CD4-positive, alpha-beta T cell treated with Interleukin-10 for 1 hour (primary cell): ENCODE measurements around the gene MVD.

Experiments used
- DNase-seq: peaks from one replicate; pipeline ENCODE4 v3.0.0-alpha.2; 2020

The MVD gene, protein sequence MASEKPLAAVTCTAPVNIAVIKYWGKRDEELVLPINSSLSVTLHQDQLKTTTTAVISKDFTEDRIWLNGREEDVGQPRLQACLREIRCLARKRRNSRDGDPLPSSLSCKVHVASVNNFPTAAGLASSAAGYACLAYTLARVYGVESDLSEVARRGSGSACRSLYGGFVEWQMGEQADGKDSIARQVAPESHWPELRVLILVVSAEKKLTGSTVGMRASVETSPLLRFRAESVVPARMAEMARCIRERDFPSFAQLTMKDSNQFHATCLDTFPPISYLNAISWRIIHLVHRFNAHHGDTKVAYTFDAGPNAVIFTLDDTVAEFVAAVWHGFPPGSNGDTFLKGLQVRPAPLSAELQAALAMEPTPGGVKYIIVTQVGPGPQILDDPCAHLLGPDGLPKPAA

DNA sequence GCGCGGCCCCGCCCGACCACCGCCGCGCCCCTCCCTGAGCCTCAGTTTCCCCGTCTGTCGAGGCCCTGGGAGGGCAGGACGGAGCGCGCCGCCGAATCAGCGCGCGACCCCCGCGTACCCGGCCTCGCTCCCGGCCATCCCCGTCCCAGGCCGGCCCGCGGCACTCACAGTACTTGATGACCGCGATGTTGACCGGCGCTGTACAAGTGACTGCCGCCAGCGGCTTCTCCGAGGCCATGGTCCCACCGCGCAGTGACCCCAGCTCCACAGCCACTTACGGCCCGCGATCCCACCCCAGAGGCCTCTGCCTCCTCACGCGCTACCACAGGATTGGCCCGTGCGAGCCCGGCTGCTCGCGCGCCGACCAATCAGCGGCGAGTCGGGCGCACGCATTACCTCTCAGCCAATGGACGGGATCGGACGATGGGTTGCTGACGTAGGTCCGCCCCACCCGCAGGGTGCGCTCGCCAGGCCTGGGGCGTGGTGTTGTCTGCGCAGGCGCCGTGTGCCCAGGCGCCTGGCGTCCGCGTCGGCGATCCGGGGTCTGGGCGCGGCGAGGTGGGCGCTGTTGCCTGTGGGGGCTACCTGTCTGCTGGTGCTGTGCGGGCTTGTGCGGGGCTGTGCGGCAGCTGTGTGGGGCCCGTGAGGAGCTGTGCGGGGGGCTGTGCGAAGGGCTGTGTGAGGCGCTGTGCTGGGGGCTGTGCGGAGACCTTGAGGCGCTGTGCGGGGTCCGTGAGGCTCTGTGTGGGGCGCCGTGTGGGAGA is at the start of gene MVD:
MVD (minus strand) TSS at position 249 of the 764 bp plus-strand sequence; CDS start at position 238, 11 bp downstream.
- DNase-seq: peak; percentile 96

DNA sequence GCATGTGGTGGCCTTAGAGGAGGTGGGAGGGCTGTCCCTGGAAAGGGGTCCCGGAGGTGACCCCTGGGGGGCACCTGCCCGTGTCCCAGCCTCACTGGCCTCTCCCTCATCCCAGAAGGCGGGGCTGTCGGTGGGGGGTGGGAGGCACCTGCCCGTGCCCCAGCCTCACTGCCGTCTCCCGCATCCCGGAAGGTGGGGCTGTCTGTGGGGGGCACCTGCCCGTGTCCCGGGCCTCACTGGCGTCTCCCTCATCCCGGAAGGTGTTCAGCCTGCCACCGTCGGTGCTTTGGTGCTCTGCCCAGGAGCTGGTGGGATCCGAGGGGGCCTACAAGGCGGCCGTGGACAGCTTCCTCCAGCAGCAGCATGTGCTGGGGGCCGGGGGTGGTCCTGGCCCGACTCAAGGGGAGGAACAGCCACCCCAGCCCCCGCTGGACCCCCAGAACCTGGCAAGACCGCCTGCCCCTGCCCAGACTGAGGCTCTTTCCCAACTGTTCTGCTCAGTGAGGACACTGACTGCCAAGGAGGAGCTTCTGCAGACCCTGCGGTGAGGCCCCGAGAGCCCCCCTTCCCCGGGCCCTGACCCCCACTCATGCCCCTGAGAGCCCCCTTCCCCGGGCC is 49.6 kb upstream of the MVD start:
- no peak for DNase-seq

DNA sequence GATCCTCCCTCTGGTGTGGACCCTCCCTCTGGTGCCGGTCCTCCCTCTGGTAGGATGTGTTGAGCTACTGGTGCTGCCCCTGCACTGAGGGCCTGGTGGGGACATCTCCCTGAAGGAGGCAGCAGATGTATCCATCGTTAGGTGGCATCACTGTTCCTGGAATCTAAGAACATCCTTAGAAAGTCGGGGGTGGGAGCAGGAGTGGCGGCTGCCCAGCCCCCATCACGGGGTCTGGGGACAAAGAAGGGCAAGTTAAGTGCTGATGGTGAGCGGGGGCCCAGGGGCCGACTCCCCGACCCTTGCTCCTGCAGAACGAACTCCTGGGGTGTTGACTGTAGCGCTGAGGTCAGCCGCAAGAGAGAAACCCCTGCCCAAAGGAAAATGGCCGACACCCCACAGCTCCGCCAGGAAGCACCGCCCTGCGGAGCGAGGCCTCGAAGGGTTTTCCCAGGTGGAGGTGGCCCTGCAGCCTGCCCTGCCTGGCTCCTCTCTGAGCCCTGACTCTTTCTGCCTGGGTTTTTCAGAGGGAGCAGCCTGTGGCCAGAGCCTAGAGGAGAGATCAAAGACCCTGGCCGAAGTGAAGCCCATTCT is 49.0 kb upstream of the MVD start:
- DNase-seq: no peak

DNA sequence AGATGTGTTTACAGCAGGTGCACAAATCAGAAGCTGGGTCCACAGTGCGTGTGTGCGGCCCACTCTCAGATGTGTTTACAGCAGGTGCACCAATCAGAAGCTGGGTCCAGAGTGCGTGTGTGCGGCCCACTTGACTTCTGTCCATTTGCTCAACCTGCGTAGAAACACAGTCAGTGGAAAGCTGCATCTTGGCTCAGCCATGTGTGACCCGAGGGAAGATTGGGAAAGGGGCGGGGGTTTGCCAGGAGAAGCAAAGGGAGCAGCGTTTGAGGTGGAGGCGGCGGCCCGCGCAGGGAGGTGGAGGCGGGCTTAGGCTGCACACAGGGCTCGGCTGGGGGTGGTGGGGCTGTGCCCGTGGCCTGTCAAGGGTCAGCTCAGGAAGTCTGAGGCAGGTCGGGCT is 47.7 kb upstream of the MVD start:
- DNase-seq: no peak

DNA sequence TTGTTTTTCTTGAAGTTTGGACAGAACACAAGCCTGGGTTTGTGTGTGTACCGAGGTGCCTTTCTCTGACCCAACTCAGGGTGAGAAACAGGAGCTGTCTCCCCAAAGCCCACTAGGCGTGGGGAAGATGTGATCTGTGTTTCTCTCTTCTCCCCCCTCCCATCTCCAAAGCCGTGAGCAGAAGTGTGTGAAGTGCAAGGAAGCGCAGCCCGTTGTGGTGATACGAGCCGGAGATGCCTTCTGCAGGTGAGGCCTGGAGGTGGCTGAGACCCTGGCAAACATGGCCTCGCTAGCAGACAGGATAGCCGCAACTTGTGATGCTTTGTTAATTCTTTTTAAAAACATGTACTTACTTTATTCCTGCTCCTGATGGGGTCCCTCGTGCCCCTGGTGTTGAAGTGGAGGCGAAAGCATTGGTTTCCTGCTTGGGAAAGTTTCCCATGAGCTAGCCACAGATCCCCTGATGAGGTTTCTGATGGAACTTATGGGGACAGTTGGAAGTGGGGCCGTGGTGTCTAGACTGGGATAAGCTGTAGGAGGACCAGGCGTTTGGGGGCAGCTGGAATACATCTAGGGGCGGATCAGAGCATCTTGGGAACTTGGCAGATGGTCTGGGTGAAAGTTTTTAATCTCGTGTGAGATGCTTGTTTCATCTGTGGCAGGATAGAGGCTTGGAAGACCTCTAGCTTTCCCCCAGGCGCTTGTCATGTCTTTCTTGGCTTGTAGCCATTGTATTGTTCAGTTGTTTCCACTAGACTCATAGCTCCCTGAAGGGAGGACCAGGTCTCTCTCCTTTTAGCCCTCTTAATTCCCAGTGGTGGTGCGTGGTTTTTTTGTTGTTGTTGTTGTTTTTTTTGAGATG is 44.3 kb upstream of the MVD start:
- no peak for DNase-seq

DNA sequence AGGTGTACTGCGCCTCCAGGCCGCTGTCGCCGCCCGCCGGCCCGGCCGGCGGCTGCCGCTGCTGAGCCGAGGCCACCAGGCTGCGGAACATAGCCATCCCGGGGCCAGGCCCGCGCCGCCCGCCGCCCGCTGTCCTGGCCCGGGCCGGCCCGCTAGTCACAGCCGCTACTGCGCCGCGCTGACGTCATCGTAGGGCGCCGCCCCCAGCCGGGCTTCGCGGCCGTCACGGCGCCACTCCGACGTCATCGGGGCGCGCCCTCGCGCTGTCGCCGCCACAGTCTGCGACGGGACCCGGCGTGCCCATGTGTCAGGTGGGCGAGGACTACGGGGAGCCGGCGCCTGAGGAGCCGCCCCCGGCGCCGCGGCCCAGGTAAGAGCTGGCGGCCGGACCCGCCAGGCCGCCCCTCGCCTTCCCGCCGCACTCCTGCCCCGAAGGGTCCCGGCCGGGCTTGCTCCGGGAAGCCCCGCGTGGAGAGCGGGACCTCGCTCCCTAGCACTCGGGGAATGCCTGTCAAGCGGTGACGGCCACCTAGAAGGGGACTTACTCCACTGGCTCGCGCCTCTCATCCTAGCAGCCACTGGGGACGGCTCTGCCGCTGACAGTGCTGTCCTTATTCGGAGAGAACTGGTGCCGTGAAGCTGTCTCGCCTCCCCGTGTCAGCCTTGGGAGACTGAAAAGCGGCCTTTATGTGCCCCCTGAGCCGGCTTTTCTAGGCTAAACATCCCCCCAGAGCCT is 43.5 kb upstream of the MVD start, which contains the start of the genes CTU2 and RNF166:
CTU2 (plus strand) TSS at position 275 of the 736 bp plus-strand sequence; CDS start at position 303, 28 bp downstream.
RNF166 (minus strand) TSS at position 180 of the 736 bp plus-strand sequence; CDS start at position 97, 83 bp downstream.
- peak; percentile 91 for DNase-seq

DNA sequence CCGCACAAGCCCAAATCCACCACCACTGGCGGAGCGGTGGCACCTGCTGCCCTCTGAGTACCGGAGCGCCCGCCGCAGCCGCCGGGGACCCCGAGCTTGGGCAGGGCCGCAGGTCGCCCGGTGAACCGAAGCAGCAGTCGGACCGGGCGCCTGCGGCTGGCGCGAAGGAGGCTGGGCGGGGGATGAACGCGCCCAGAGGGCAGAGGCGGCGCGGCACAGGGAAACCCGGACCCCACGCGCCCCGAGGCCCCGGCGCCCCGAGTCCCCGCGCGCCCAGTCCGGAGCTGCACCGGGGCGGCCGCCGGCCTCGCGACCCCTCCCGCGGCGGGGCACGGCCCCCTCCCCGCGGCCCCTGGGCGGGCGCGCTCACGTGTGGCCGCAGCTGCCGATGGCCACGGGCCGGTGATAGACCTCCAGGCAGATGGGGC is 42.9 kb upstream of the MVD start:
- DNase-seq: peak; percentile 20

DNA sequence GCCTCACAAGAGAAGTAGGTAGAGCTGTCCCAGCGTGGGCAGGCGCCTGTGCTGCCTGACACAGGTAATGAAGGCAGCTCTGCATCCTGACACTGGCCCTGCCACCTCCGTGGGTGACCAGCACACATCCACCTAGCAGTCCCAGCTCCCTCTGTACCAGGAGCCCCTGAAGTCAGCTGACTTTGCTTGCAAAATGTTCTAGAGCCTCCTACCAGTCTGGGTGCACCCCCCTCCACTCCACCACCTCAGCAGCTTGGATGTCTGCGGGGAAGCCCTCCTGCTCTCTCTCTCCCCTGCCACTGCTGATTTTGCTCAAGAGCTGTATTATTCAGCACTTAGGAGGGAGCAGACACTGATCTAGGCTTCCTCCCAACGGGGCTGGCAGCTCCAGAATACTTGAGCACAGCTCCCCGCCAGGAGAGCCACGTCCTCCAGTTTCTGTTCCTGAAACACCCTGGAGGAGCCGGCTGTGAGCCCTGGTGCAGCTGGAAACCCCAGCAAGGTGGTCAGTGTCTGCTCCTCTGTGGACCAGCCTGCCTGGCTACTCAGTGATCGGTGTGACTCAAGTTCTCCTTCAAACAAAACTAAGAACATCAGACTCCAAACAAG is 42.3 kb upstream of the MVD start:
- peak; percentile 38 for DNase-seq

DNA sequence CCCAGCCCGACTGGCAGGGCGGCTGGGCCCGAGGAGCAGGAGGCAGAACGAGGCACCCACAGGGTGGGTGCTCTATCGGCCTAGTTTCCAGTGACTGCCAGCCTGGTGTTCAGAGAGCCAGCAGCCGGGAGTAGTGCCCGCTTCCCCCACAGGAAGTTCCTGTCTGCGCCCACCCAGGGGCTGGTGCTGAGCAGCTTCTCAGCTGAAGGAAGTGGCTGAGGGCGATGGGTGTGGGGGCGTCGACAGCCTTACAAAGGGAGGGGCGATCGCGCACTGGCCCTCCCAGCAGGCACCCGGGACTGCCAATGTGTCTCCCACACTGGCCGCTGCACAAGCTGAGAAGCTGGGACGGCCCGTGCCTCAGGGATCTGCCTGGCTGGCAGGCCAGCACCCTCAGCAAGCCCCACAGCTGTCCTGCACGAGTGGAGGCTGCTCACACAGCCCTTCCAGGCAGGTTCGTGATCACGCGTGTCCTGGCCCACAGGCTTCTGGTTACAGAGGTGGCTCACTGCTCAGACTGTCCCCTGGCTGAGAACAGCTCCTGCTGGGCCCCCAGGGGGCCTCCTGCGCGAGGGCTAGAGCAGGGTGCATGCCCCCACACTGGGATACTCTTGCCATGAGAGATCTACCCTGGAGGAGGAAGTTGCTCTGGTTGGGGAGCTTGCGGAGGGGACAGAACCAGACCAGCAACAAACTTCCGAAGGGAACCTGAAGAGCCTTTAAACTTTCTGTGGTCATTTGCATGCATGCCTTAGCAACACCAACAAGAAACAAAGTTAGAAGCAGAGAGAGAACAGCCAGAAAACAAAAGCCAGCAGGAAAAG is 40.8 kb upstream of the MVD start:
- DNase-seq: peak; percentile 77

DNA sequence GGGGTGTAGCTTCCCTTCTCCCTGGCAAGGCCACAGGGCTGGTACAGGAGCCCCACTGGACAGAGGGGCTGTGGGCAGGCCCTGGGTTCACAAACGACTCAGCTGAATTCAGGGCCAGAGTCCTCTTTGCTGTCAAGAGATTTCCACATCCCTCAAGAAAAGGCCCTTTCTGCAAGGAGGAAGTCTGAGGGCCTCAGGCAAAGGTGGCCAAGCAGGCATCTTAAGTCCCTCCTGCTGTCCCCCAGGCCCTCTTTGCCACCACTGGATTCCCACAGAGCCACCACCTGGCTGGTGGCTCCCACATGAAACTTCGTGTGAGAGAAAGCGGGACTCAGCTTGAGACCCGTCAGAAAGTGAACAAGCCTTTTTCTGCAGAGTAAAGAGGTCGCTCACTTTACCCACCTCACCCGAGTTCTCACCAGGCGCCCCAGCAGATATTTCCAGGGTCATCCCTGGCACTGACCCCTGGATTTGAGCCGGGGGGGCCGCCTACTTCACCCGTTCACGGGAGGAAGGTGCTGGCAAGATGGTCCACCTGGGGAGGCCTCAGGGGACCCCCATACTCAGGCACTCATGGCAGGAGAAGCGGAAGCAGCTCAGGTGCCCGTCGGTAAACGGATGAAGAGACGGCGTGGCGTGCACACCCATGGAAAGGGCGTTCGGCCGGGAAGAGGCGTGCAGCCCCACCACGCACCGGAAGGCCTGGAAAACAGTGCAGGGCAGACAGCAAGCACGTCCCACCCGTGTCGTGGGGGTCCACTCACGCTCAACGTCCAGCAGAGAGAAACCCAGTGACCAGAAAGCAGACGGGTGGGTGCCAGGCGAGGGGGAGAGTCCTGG is 39.7 kb upstream of the MVD start:
- DNase-seq: no peak

DNA sequence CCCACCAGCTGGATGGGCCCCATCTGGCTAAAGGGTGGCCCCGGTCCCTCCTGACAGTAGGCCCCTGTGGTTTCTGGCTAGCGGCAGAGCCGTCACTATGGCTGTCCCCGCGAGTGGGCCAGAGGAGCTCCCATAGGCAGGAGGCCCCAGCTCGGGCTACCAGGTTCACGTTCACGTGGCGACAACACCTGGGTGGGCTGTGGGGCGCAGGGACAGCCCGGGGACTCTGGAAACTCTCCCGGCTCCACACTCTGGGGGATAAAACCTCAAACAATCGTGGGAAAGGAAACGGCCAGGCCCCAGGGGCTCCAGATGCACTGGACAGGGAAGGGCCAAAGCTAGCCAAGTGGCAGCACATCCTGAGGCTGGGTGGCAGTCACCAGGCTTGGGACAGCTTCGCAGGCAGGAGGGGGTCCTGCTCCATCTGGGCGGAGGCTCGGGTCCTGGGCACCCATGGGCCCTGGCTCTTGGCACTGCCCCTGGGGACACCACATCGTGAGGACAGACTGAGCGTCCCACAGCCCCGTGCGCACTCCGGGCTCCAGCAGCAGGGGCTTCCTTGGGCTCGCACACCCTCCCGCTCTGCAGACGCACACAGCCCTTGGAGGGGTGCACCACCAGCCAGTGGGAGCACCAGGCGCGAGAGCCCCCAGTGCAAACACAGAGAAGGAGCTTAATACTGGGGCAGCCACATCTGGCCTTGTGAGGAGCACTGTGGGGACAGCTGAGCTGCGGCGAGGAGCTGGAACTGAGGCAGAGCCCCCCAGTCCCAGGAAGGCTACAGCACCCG is 38.9 kb upstream of the MVD start:
- DNase-seq: peak; percentile 16

DNA sequence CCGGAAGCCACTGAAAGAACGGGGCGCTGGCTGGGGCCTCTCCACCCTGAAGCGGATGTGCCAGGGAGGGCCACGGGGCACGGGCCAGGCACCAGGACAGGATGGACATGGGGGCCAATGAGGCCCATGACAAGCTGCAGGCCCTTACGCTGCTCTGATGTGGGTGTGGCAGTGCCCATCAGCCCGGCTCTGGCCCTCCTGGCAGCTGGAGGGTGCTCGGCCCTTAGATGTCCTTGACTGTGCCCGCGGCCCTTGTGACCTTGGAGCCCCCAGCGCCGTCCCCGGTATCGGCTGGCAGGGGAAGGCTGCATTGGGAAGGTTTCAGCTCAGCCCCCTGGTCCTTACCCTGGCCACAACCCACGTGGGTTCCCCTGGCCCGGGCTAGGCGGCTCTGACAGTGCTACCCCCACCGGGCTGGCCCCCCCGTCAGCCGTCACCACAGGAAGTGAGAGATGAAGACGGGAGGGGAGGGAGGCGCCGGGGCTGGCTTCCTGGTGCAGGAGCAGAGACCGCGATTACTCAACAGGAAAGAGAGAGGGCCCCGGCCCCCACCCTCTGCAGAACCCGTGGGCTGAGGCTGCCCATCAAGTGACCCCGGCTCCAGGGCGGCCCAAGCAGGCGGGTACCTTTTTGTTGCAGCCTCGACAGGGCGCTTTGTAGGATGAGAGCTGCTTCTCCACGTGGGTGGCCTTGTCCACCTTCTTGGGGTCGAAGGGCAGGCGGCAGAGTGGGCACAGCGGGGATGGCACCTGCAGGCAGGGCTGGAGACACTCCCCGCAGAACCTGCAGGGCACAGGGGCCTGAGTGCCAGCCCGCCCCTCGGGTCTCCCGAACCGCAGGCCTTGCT is 38.0 kb upstream of the MVD start:
- DNase-seq: peak; percentile 94

DNA sequence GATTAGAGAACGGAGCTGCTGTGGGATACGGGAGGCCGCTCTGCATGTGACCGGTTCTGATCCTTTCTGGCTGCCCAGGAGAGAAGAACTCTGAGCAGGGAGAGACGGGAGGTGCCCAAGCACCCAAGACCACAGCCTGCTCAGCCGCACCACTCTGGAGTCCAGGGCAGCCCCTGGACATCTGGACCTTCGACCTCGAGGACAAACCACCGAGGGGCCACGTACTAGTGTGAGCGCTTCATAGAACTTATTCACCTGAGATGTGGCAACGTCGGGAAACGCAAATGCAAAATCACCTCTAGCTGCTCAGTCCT is 37.4 kb upstream of the MVD start:
- DNase-seq: no peak

DNA sequence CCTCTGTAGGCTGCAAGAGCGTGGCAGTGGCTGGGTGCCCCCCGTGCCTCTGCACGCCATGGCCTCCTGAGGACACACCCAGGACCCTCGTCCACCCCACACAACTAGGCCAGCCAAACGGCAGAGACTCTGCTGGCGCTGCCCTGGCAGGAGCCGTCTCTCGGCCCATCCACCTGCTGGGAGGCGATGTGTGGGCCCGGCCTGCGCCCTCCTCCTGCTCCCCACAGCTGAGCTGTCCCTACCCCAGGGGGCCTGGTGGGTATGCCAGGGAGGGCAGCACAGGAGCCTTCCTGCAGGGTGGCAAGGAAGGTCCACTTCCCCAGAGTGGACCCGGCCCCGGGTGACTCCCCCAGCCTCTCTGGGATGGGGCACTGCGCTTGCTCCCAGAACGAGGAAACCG is 36.3 kb upstream of the MVD start:
- DNase-seq: no peak

DNA sequence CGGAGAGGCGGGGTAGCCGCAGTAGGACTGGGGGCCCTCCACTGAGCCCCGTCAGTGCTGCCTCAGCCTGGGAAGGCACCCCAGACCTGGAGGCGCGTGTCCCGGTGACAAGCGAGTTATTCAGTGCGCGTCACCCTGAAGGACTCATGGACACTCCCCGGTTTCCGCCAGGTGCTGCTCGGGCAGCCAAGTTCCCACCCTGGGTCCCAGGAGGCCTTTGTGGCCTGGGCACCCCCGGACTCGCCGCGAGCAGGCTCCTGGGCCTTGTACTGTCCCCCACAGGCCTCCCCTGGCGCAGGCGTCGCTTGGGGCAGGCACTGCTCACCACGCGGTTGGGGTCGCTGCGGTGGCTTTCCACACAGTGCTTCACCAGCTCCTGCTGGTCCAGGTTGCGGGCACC is 35.8 kb upstream of the MVD start:
- no peak for DNase-seq

DNA sequence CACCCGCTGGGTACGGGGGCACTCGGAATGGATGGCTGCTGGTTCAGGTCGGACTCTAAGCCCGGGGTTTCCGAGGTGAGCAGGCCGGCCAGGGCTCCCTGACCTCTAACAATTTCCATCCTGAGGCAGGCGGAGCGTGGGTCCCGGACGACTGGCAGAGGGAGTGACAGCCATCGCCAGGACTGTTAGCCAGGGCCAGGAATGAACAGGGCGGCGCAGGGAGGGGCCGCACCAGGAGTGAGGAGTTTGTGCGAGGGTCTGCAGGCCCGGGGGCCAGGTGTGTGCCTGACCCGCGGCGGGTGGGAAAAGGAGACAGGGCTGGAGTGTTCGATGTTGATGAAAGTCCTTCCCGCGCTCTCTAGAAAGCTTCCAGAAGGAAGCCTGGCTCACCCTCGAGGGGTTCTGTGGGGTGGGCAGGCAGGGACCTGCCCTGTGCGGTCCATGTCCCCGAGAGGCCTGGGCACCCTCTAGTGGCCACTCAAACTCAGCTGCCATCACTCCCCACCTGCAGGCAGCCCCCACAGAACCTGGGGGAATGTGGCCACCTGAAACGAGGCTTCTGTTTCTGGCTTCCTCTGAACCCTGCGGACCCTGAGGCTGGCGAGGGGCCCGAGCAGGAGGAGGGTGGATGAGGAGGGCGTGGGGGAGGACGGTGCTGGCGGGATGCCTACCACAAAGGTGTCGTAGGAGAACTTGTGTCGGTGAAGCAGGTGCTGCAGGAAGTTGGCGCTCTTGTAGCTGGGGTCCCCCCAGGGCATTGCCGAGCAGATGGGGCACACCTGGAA is 35.1 kb upstream of the MVD start:
- DNase-seq: peak; percentile 33
